HG03280 (cell line): ENCODE results near the gene PROCR.
A peak's percentile ranks its signal among the peaks of the same experiment; 100 is the strongest.
"Not testable (repeated sequence)": the region's sequence is repeated elsewhere in the genome, so short reads cannot be mapped to it uniquely, and the experiment has no call there.

Experiments
- ATAC-seq: cut with Tn5 transposase; IDR thresholded peaks from one replicate; pipeline ENCODE4 v1.9.1; 2021; ENCODE audit warnings: mild to moderate bottlenecking, moderate library complexity; ENCODE audit not compliant: unreplicated experiment

The PROCR gene

DNA sequence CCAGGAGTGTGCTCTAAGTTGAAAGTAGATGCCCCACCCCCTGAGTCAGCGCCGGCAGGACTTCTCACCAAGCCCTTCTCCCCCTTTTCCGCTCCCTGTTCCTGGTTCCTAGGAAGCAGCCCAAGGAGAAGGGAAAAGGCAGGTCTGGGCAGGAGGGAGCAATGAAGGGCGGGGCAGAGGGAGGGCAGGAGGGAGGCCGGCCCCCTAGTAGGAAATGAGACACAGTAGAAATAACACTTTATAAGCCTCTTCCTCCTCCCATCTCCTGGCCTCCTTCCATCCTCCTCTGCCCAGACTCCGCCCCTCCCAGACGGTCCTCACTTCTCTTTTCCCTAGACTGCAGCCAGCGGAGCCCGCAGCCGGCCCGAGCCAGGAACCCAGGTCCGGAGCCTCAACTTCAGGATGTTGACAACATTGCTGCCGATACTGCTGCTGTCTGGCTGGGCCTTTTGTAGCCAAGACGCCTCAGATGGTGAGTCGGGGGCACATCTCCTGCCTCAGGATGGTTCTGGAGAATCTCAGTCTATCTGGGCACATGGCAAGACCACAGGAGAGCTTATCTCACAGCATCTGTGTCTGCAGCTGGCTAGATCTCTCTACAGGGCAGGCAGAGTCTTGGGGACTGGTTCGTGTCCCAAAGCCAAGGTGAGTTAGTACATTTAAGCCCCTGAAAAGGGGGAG lies at the start of gene PROCR:
Gene PROCR, plus strand, starts transcription at position 320 of the 681 bp plus-strand sequence. Its CDS starts 83 bp downstream, at position 403.
- no peak for ATAC-seq

DNA sequence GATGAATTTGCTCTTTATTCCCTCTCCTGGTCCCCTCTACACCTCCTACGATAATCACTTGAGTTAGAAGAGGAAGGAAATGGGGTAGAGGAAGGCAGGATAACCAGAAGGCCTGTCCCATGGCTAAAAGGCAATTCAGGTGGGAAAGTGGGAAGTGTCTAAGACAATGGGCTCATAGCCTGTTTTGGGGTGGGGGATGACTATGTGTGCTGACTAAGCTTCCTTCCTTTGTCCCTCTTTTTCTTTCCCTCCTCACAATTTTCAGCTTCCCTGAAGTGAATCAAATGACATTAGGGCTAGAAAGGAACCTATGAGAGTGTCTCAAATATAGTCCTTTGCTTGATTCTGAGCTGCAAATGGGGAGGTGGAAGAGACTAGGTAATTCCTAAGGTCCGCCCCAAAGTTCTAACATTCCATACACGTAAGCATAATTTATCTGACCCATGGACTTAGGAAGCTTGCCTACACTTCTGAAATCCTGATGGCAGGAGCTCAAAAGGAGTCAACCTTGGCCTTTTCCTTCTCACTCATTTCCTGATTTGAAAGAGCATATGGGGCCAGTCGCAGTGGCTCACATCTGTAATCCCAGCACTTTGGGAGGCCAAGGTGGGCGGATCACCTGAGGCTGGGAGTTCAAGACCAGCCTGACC lies 49.0 kb upstream of the PROCR start:
- no peak for ATAC-seq

DNA sequence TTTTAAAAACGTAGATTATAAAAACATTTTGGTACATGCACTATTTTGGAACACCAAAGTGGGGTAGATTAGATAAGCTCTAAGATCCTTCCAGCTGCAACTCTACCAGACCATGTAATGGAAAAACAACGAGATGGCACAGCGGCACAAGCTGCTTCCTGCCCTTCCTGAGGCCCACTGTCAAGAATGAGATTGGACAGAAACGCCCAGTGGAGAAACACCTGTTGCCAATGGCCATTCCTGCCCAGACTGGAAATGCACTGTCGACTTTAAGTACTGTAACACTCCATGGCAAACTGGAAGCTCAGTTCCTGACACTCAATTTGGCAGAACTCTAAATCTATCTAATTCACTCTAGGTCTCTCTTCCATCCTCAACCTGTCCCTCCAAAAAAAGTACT lies 46.1 kb upstream of the PROCR start:
- no peak for ATAC-seq

DNA sequence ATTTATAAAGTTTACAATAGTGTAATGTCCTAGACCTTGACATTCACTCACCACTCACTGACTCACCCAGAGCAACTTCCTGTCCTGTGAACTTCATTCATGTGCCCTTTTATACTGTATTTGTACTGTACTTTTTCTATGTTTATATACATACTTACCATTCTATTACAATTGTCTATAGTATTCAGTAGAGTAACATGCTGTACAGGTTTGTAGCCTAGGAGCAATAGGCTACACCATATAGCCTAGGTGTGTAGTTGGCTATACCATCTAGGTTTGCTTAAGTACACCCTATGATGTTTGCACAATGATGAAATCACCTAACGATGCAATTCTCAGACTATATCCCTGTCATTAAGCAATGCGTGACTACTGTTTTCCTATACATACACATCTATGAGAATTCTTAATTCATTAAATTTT lies 42.2 kb upstream of the PROCR start:
- no peak for ATAC-seq

DNA sequence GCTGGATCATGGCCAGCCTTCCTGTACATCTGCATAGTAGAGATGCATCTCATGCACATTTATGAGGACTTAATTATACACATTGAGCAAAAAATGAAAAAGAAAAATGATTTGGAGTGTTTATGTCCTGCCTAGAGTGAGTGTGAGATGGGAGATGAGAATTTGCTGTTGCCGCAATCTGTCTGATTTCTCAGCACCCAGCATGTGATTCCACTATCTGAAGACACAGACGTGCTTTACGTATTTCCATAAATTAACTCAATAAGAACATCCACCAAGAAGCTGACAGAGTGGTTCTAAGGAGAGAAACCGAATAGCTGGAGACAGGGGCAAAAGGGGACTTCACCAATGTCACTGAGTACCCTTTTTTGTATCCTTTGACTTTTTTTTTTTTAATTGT lies 39.9 kb upstream of the PROCR start:
- no peak for ATAC-seq

DNA sequence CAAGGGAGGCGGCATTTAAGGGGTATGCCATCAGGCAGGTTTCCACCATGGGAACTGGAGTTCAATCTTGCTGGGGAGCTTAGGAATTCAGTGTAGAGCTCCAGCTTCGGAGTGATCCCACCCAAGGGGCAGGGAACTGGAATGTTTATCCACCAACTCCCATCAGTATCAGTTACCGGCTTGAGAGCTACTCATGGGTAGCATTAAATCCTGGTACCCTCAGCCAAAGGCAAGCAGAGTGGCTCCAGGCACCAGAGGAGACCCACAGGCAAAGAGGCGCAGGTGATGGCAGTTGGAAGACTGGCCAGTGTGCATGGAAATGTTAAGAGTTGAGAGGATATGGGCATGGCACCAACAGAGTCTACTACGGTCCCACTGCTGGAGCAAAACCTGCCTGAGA lies 38.8 kb upstream of the PROCR start:
- no peak for ATAC-seq

DNA sequence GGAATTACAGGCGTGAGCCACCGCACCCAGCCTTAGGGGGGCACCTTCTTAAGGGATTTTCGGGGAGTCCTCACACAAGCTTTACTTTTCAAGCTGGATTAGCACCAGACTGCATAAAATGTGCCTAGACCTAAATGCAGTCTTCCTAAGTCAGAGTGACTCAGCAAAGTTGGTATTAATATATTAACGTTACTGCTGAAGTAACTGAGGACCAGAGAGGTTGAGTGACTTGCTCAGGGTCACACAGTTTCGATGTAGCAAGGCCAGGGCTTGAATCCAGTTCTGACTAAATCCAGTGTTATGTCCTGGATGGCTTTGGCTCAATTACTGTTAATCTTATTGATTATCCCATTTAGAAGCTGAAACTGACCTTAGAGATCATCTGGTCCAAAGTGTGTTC lies 38.1 kb upstream of the PROCR start:
- no peak for ATAC-seq

DNA sequence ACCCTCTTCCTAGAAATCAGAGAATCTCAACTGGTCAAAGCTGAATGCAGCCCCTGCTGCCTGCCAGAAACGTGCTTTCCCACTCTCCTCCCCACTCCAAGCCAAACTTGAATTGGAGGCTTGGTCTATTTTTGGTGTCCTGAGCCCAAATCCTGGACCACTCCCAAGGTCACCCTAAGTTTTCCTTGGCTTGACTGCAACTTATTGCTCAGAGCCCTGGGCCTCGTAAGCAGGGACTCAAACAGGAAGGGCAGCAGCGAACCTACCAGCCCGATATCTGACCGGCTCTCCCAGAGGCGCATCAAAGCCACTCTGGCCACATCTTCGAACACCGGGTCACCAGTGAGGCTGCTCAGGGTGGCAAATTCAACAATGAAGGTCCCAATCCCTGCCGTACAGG lies 37.4 kb upstream of the PROCR start:
- no peak for ATAC-seq

DNA sequence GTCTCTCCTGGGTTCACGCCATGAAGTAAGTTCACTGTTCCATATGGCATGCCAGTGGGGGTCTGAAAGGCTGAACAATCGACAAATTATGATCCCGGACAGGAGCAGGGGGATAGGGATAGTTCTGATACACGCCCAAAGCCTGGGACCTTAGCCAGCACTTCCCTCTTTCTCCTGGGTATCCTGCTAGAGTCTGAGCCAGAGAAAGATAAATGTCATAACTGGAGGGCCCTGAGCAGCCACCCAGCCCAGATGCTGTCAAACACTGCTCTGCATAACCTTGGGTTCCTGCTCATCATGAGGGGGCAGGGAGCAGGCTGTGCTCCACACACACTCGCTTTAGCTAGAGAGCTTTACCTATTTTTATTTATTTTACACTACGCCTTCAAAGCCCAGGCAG lies 37.0 kb upstream of the PROCR start:
- no peak for ATAC-seq

DNA sequence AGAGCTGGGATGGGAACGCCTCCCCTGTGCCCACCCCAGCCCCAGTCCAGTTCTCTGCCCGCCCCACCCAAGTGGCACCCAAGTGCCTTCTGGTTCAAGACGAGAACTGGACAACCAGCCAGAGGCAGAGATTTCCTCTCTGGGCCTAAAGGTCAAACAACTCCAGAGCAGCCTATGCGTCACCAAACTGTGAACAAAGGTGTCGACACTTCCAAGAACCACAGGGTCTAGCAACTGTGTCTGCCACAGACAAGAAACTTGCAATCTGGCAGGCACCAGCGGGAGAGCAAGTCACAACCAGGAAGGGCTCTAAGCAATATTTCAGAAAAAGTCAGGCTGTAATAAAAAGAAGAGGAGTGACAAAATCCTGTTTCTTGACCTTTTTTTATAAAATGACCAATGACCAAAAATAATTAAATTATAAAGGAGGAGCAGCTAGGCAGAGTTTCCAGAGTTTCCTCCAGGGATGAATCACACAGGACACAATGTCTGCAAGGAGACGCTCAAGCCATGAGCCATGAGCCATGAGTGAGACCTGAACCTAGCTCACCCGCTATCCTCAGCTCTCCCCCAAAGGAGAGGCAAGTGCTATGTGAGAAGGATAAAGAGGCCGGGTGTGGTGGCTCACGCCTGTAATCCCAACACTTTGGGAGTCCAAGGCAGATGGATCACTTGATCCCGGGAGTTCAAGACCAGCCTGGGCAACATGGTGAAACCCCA lies 35.8 kb upstream of the PROCR start:
- no peak for ATAC-seq

DNA sequence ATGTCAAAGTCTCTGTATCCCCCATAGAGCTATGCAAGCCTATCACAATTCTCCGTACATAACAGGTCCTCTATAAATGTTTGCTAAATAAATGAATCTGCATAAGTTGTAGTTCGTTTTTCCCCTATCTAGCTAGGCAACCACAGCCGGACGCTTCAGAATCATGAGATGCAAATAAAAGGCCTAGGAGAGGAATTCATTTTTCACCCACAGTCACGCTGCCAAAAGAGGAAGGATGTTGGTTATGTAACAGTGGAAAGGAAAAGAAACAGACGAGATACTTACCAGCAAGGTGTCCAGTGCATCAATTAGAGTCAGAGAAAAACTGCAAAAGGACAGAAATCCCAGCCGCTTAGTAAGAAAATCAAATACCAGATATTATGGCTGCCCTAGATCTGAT lies 27.2 kb upstream of the PROCR start:
- ATAC-seq = no peak

DNA sequence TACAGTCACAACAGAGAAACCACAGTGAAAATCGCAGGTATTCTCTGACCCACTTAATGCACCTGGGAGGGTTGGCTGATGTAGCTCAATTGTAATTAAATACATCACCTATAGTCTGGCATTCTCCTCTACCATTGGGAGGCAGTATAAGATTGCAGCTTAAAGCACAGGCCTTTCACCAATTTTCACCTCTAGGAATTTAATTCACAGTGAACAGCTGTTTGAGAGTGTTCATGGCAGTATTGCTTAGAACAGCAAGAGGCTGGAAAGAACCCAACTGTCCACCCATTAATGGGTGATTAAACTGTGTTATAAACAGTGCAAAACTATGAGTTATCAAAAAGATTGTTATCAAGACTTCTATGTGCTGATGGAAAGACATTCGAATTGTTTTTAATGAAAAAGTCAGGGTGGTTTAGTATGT lies 26.7 kb upstream of the PROCR start:
- no peak for ATAC-seq

DNA sequence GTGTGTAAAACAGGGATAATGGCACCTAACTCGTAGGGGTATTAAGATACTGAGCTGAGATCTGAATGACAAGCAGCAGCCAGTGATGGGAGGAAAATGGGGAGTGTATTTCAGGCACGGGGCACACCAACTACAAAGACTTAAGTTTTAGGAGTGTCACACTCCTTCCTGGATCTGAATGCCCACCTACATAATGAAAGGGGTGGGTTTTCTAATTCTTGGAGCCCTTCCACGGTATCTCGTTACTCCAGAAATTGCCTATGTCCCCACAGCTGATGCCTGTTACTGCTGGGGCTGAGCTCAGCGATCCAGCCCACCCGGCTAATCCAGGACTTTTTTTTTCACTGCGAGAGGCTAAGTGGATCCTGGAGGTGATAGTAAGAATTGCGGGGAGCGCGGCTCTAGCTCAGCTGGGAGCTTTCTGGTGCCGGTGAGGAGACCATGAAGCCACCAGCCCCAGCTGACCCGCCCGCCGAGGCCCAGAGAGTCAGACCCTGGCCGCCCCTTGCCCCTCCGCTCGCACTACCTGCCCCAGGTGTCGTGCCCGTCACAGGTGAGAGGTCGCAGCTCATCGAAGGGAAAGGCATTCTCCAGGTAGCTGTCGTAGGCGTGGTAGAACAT lies 25.5 kb upstream of the PROCR start:
- no peak for ATAC-seq

DNA sequence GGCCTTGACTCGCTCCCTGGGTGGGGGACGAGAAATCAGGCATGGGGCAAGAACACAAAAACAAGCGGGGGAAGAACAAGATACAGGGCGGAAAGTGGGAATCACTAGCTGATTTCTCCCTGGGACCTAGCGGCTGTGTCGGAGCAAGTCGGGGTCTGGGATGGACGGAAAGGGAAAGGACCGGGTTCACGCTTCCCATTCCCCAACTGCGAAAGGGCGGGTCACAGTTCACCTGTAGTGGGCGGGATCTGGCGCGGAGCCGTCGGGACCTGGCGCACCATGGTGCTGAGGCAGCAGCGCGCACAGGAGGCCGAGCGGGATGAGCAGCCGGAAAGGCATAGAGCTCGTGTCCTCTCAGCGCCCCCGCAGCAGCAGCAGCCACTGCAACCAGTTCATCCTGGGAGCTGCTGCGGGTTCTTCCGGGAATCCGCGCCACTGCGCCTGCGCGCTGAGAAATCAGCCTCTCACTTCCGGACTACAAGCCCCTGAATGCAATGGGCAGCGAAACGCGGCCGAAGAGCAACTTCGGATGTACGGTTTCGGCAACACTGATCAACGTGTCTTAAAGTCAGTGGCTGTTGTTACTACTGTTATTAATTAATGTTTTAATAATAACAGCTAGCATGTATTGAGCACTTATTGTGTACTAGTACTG lies 24.8 kb upstream of the PROCR start, which contains the start of gene EDEM2:
Gene EDEM2, minus strand, starts transcription at position 417 of the 655 bp plus-strand sequence. Its CDS starts 78 bp downstream, at position 339.
- ATAC-seq = peak; percentile 79

DNA sequence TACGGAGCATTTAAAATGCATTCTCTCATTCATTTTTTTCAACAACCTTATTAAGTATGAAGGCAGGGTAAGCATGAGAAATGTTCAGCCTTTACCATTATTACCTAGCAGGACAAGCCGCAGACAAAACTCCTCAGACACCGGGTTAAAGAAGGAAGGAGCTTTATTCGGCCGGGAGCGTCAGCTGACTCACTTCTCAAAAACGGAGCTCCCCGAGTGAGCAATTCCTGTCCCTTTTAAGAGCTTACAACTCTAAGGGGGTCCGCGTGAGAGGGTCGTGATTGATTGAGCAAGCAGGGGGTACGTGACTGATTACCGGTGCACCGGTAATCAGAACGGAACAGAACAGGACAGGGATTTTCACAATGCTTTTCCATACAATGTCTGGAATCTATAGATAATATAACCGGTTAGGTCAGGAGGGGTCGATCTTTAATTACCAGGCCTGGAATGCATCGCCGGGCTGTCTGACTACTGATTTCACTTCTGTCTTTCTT lies 24.2 kb upstream of the PROCR start:
- ATAC-seq = peak; percentile 17

DNA sequence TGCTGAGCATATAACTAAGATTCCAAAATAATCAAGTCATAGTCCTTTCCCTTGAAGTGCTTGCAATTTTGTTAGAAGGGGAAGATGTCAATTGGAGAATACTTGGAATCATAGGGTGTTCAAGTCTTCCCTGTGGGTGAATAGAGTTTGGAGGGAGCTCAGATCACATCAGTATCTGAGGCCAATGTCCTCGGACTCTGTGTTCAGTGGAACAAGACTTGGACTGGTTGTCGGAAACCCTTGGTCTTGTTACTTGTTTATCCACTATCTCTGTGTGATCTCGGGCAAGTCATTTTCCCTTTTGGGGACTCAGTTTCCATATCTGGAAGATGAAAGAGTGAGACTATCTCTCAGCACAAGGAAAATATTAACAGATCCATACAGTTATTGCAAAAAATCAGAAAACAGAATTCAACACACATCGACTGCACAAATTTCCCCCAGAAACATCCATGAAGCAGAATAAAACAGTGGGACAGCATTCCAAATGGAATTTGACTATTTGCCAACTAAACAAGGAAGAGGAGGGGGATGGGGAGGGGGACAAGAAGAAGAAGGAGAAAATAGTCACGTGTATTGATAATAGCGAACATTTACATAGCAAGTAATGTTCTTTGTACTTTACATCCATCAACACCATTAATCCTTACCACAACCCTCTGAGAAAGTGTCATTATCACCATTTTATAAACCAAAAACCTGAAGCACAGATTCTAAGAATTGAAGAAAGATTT lies 20.9 kb upstream of the PROCR start:
- ATAC-seq = no peak

DNA sequence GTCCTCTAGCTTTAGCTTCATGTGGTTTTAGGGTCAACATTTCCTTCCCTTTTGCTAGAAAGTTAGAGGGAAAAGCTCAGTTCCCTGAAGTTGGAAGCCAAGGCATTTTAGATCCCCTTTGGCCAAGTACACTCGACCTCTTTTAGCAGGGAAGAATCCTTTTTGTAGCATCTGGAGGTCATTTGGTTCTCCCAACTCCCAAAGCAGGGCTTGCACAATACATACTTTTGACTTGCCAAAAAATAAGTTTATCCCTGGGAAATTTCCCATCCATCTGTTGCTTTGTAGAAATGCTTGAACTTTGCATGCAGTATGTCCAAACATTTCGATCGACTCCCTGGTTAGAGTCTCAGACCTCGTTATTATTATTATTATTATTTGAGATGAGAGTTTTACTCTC lies 20.1 kb upstream of the PROCR start:
- no peak for ATAC-seq

DNA sequence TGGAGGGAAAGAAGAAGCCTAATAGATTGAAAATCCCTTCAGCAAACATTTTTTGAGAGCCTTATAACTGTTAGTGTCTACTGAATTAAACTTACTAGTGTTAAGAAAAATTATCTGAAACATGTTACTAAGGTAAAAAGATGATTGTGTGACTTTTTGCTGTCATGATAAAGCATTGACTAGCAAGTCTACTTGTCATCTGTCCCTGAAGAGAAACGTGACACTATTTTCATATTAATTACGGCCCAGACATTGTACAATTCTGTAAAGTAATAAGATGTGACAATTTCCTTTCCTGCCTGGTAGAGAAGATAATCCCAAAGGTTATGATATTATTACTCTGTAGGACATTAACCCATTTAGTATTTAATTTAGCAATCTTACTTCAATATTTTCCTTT lies 15.9 kb upstream of the PROCR start:
- no peak for ATAC-seq

DNA sequence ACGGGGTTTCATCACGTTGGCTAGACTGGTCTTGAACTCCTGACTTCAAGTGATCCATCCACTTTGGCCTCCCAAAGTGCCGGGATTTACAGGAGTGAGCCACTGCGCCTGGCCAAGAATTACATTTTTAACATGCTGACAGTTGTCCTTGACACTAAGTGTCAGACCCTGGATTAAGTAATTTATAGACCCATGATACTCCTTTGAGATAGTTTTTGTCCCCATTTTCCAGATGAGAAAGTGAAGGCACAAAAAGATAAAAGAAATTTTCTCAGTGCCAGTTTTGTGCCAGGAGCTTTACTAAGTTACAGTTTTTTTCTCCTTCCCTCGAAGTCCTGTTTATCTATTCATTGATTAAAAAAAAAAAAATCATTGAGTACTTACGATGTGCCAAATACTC lies 14.9 kb upstream of the PROCR start:
- no peak for ATAC-seq

DNA sequence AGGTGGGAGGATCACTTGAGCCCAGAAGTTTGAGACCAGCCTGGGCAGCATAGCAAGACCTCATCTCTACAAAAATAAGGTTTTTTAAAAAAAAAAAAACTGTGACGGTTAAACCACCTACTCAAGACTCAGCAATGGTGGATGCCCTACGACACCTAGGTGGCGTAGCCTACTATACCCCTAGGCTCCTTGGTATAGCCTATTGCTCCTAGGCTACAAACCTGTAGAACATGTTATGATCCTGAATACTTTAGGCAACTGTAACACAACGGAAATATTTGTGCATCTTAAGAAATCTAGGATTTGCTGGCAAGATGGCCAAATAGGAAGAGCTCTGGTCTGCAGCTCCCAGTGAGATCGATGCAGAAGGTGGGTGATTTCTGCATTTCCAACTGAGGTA lies 11.5 kb upstream of the PROCR start:
- ATAC-seq = not testable (repeated sequence)
